OCI-LY1 (cell line): ENCODE measurements around the gene ANP32A.

Experiments used
- CTCF ChIP-seq: fragments of 200-600 bp; sonication (generic), shearing (Covaris generic); IDR thresholded peaks from 2 replicates; pipeline ENCODE4 v1.5.1; 2017; ENCODE audit warnings: mild to moderate bottlenecking, antibody characterized with exemption, low read length, moderate library complexity, mixed read lengths
- EZH2 ChIP-seq: fragments of 200-600 bp; sonication (generic), shearing (Covaris generic); IDR thresholded peaks from 2 replicates; pipeline ENCODE4 v1.8.0; 2017; ENCODE audit warnings: borderline replicate concordance, mixed run types, mild to moderate bottlenecking, antibody characterized with exemption, low read length, moderate library complexity, mixed read lengths

GRCh38 chr15:68743256-68743655 is 77.4 kb downstream of the ANP32A start:
- TF ChIP-seq CTCF (no peak), EZH2 (no peak)
